Smooth muscle cell of the brain vasculature (primary cell): ENCODE results near the gene MED4.
A peak's percentile ranks its signal among the peaks of the same experiment; 100 is the strongest.

ENCODE experiments used
- DNase-seq: peaks from one replicate; pipeline ENCODE4 v3.0.0-alpha.2; 2012; ENCODE audit warnings: low read depth, low spot score

Gene MED4

GRCh38 chr13:48037346-48038173 lies 57.3 kb downstream of the MED4 start, which contains the start of gene NUDT15:
Gene NUDT15 (plus strand): TSS chr13:48037726. CDS start chr13:48037747, 21 bp downstream.
- peak; percentile 92 for DNase-seq

DNA sequence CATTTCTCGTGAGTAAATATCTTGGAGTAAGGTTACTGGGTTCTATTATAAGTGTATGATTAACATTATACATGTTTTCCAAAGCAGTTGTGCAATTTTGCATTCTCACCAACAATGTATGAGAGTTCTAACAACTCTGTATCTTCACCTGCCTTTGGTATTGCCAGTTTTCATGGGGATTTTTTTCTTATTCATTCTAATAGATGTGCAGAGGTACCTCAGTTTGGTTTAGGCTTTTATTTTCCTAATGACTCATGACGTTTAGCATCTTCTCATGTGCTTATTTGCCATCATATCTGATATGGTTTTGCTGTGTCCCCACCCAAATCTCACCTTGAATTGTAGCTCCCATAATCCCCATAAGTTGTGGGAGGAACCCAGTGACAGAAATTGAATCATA lies 65.0 kb downstream of the MED4 start:
- DNase-seq: no peak

DNA sequence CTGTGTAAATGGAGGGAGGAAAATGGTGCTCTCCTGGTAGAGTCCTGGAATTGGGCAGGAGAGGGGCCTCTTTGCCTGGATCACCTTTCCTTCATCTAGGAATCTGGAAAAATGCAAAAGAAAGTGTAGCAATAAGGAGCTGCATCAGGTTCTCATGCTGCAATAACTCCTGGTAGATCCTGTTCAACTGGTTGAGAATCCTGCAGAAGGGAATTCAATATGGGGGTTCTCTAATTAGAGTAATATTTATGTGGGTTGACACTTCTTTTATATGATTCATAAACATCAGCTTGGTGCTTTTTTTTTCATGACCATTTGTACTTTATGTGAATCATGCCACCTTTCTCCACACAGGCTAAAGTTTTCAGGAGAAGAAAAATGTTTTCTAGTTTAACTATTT lies 66.8 kb downstream of the MED4 start:
- DNase-seq: no peak
